SIG-M5 (cell line): ENCODE results near the gene ABHD16B.

Experiments
- DNase-seq: peaks from one replicate; lab custom pipeline; 2025; lab: John Stamatoyannopoulos, UW

ABHD16B gene

DNA sequence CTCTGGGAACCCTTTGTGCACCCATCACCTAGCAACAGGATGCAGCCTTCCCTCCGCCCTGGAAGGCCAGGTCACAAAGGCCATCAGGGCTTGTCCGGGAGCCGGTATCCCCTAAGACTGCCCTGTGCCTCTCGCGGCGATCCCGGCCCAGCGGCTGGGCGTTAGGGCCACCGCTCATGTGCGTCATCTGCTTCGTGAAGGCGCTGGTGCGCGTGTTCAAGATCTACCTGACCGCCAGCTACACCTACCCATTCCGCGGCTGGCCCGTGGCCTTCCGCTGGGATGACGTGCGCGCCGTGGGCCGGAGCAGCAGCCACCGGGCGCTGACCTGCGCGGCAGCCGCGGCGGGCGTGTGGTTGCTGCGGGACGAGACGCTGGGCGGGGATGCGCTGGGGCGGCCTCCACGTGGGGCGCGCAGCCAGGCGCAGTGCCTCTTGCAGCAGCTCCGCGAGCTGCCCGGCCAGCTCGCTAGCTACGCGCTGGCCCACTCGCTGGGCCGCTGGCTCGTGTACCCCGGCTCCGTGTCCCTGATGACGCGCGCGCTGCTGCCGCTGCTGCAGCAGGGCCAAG, at the start of gene ABHD16B:
Gene ABHD16B (plus strand): TSS at position 134 of the 570 bp plus-strand sequence. CDS start 43 bp downstream, at position 177.
- no peak for DNase-seq

DNA sequence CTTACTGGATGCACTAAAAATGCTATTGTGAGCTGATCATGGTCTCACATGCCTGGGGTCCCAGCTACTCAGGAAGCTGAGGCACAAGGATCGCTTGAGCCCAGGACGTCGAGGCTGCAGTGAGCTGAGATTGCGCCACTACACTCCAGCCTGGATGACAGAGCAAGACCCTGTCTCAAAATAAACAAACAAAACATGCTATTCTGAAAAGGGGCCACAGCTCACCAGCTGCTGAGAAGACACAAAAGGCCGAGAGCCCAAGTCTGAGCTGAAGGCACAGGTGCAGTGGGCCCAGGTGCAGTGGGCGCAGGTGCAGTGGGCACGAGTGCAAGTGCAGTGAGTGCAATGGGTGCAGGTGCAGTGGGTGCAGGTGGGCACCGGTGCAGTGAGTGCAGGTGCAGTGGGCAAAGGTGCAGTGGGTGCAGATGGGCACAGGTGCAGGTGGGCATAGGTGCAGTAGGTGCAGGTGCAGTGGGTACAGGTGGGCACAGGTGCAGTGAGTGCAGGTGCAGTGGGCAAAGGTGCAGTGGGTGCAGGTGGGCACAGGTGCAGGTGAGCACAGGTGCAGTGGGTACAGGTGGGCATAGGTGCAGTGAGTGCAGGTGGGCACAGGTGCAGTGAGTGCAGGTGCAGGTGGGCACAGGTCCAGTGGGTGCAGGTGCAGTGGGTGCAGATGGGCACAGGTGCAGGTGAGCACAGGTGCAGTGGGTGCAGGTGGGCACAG, 46.2 kb upstream of the ABHD16B start:
- DNase-seq = no peak

DNA sequence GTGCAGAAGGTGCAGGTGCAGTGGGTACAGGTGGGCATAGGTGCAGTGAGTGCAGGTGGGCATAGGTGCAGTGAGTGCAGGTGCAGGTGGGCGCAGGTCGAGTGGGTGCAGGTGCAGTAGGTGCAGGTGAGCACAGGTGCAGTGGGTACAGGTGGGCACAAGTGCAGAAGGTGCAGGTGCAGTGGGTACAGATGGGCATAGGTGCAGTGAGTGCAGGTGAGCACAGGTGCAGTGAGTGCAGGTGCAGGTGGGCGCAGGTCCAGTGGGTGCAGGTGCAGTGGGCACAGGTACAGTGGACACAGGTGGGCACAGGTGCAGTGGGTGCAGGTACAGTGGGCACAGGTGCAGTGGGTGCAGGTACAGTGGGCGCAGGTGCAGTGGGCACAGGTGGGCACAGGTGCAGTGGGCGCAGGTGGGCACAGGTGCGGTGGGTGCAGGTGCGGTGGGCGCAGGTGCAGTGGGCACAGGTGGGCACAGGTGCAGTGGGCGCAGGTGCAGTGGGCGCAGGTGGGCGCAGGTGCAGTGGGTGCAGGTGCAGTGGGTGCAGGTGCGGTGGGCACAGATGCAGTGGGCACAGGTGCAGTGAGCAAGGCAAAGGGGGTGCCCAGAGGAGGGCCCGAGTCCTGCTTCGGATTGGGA, 45.6 kb upstream of the ABHD16B start:
- no peak for DNase-seq

DNA sequence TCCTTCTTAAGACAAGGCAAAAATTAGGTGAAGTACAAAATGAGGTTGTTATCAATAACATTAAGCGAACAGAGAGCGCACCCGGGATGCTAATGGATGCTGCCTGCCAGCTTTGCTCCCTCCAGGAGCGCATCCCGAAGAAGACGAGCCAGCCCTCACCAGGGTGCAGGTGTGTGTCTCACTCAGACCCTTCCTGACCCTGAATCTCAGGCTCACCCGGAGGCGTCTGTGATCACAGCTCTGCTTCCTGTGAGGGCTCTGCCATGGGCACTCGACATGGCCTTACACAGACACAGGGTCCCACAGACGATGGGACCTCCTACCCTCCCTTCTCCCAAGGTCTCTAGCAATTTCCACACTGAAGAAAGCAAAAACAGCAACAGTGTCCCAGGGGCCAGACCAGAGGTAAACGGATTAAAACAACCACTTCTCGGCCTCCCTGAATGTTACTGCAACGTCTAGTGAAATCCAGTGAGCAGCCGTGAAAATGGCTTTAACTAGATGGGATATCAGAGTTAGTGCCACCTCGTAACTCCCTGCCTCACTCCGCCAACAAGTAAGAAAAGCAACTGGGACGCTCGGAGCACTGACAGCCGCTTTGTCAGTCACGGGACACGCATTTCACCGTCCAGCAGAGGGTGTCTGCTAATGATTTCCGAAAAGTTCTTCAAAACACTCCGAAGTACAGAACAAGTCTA, 41.9 kb upstream of the ABHD16B start:
- DNase-seq = no peak

DNA sequence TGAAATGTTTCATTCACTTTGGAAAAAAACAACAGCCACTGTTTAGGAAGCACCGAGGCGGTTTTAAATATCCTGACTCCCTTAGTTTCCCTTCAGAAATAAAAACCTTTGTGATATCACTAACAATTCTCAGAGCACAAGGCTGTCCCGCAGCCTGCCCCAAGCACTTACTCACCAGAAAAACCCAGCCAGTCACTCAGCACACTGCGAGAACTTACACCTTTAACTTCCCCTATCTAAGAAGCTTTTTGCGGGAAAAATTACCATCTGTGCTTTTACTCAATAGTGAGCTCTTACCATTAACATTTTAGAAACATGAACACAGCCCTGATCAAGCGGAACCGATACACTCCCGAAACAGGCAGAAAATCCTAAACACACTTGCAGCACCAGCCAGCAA, 39.5 kb upstream of the ABHD16B start:
- no peak for DNase-seq

- DNase-seq = no peak
These were observed 39.0 kb upstream of the ABHD16B start for GRCh38 chr20:63822276-63822696.

DNA sequence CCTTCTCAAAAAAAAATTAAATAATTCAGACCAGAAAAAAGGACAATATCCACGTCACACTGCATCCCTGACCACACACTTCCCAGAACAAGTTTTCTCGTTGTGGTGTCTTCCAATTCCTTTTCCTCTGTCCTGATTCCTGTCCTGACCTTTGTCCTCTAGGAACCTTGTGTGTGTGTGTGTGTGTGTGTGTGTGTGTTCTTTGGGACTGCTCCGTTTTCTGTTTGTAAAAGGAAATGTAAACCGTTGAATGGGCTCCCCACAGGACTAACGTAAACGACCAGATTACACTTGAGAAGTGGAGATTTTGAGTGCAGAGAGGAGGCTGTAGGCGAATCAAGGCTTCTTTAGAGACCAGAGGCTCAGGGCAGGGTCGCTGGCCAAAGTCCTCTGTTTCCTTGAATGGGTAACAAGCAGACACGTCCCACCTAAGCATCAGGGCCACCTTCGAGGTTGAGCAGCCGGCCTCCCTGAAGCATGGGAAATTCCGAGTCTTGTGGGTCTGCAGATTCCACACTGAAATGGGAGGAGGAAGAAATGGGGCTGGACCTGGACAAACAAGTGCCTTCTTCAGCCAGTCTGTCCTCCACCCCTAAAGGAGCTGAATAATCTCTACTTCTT, 37.5 kb upstream of the ABHD16B start:
- no peak for DNase-seq

GRCh38 chr20:63825331-63826118, 35.8 kb upstream of the ABHD16B start:
- DNase-seq = no peak

- no peak for DNase-seq
These were observed 34.5 kb upstream of the ABHD16B start for GRCh38 chr20:63826753-63827152.

DNA sequence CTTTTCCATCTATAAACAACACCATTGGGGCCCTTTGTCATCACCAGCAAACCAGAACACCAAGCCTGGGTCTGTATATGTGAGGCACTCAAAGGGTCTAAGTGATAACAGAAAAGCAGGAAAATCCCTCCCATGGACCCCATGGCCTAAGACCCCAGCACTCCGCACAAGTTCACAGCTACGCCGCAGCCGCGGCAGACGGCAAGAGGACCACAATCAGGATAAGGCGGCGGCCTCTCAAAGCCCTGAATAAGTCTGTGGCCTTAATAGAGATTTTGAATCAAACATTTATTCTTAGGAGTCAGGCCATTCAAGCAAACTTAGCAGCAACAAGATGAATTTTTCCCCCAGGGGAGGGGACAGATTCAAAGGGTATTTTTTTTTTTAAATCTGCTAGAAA, 33.2 kb upstream of the ABHD16B start:
- DNase-seq = no peak

GRCh38 chr20:63828545-63828944, 32.8 kb upstream of the ABHD16B start:
- DNase-seq = no peak

GRCh38 chr20:63828951-63829350, 32.3 kb upstream of the ABHD16B start:
- no peak for DNase-seq

GRCh38 chr20:63829603-63829944, 31.7 kb upstream of the ABHD16B start:
- no peak for DNase-seq

DNA sequence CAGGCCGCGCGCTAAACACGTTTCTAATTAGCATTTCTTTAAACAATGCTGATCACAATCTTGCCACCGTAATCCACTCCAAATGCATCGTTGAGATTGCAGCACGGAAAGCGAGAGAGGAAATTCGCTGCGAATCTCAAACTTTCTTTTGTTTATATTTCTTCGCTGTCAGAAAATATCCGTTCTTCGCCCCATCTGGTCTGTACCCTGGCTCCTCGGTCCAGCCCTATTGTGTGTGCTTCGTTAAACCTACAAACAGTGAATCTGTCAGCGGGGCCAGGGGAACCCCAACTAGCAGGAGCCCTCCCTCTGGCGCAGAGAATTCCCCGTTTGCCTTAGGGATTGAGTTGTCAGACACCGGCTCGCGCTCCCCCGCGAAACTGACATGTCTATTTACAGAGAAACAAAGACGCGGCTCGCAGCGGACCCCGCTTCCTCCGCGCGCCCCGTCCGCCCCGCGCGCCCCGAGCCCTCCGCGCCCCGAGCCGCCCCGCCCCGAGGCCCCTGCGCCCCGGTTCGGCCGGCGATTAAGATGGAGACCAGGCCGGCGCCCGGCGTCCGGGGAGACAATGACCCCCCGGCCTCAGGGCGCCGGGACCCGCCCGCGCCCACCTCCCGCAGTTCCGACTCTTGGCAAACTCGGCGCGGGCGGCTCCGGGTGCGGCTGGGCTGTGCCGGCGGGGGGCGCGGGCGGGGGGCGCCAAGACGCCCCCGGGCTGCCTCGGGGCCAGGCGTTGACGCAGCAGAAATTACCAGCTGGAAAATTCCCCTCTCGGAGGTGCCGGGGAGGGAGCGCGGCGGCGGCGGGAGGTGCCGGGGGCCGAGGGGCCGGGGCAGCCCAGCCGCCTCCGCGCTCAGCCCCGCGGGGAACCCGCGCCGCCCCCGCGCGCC, 31.1 kb upstream of the ABHD16B start:
- DNase-seq = no peak

GRCh38 chr20:63830841-63831588, 30.3 kb upstream of the ABHD16B start, which contains the start of gene ZBTB46:
ZBTB46 (minus strand) TSS chr20:63831264; CDS start chr20:63790757, 40,507 bp downstream.
- DNase-seq = no peak

GRCh38 chr20:63831646-63831992, 29.7 kb upstream of the ABHD16B start:
- no peak for DNase-seq

- DNase-seq = no peak
These were observed 29.2 kb upstream of the ABHD16B start for GRCh38 chr20:63831993-63832686.

DNA sequence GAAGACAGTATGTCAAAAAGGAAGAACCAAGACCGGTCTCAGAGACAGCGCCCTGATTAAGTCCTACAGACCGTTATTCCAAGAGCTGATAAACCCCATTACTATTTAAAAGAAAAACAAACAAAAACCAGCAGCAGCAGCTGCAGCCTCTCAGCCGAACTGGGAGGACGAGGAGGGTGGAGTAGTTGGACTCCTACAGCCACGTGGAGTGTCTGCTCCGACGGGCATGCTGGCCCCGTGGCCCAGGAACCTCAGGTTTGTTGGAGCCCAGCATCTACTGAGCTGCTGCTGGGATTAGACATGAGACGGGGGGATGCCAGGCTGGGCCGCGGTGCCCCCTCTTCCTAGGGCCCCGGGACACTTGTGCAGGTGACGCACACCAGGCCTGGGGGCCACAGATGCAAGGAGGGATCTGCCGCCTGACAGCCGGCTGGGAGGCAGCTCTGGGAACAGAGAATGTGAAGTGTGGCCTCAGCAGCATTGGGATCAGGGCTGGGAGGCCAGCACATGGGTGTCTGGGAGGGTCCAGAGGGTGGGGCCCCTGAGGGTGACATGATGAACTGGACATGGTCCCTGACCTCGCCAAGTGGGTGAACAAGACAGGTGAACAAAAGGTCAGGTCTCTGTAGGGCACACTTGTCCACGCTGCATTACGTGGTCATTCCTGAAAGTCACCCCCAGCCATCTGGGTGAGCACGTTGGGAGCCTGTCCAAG, 27.4 kb upstream of the ABHD16B start:
- no peak for DNase-seq

GRCh38 chr20:63834491-63834880, 26.8 kb upstream of the ABHD16B start:
- DNase-seq = no peak
